ENCODE results near the gene RPS2. TPM values are rescaled to one million over a fixed set of nuclear protein-coding genes. Genes with fewer than 3 reads are reported as not detected.

The RPS2 gene
- total and polyA plus RNA-seq, 10 donors, result 1,930 to 6,006 (median 2,352) TPM

DNA sequence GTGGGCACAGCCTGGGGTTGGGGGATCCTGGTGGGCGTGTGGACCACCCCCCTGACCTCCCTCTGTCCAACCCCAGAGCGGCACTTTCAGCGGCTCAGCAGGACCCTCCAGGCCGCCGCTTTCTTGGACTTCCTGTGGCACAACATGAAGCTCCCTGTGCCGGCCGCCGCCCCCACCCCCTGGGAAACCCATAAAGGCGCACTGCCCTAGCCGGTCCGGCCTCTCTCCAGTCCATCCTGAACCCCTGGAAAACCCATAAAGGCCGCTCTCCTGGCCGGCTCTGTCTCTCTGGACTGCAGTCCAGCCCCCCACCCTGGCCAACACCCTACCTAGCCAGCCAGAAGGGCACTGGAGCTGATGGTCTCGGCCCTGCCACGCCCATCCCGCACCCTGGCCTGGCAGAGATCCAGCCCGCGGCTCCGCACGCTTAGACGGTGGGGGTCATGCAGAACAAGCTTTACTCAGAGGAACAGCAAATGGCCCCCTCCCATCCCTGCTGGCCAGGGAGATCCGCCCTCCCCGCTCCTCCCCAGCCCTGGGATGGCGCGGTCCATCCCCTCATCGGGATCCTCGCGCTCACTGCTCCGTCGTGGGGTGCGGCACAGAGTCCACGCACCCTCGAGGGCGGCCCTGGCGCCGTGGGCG is 14.0 kb upstream of the RPS2 start:
- DNase-seq, result no peak
- Histone ChIP-seq H3K27ac (no peak overlapping the region), H3K4me1 (peaks cover 6 to 41% (median 20%) of the 10 kb centered on the region in 6 donors), H3K27me3 (replicated peaks in 1 of 7) (peaks cover 3 to 100% (median 41%) of the 10 kb centered on the region in 7 donors), H3K4me3 (no peak overlapping the region), H3K9me3 (no peaks in the 10 kb centered on the region), H3K36me3 (peaks cover 23 to 60% (median 52%) of the 10 kb centered on the region in 6 donors)
- TF ChIP-seq POLR2A (IDR thresholded peaks at IDR 0.05), result no peak
- TF ChIP-seq POLR2AphosphoS5 (IDR thresholded peaks at IDR 0.05), result no peak
- no peak for TF ChIP-seq CTCF (IDR thresholded peaks at IDR 0.05 in 8 of 11, conservative IDR thresholded peaks at IDR 0.05 in 3 of 11)
- intact Hi-C loops (cut with DNase I; ENCODE audit: low total_unique reads), result no loop called here
- 77 to 90% (median 88%) methylated on average over 29 to 37 of the region's 37 CpGs for WGBS, 5 donors

DNA sequence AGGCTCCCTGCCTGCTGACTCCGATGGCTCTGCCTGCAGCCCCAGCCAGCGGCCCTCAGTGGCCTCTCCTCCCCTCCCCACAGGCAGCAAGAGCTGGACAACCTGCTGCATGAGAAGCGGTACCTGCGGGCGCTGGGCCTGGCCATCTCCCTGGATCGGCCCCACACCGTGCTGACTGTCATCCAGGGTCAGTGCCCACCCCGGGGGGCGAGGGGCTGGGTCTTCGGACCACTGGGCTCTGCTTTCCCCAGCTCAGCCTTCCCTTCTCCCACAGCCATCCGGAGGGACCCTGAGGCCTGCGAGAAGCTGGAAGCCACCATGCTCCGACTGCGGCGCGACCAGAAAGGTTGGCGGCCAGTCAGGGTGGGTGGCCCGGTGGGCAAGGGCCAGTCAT is 13.2 kb upstream of the RPS2 start:
- intact Hi-C loops (cut with DNase I; ENCODE audit: low total_unique reads), result no loop called here
- 94 to 99% (median 97%) methylated on average over 14 to 18 of the region's 18 CpGs for WGBS, 5 donors

GRCh38 chr16:1976951-1977874 is 12.6 kb upstream of the RPS2 start:
- no peak overlapping the region for H3K4me3 ChIP-seq
- H3K9me3 ChIP-seq, result no peaks in the 10 kb centered on the region
- peaks cover 10 to 43% (median 25%) of the 10 kb centered on the region in 6 donors for H3K4me1 ChIP-seq
- no peak overlapping the region for H3K27ac ChIP-seq
- intact Hi-C loops (cut with DNase I; ENCODE audit: low total_unique reads), result no loop called here
- H3K36me3 ChIP-seq, result peaks cover 23 to 63% (median 52%) of the 10 kb centered on the region in 6 donors
- DNase-seq, result no peak
- TF ChIP-seq CTCF (IDR thresholded peaks at IDR 0.05 in 8 of 11, conservative IDR thresholded peaks at IDR 0.05 in 3 of 11) (no peak), POLR2AphosphoS5 (IDR thresholded peaks at IDR 0.05) (peak in 1 of 3 donors; percentile 7), POLR2A (IDR thresholded peaks at IDR 0.05) (no peak)
- peaks cover 3 to 87% (median 41%) of the 10 kb centered on the region in 7 donors for H3K27me3 ChIP-seq (replicated peaks in 1 of 7)
- WGBS, 5 donors, result 94 to 95% (median 94%) methylated on average over 23 to 33 of the region's 33 CpGs

More for the DNA sequence above, 13.2 kb upstream of the RPS2 start:
- TF ChIP-seq POLR2AphosphoS5 (IDR thresholded peaks at IDR 0.05) (no peak), POLR2A (IDR thresholded peaks at IDR 0.05) (no peak), CTCF (IDR thresholded peaks at IDR 0.05 in 8 of 11, conservative IDR thresholded peaks at IDR 0.05 in 3 of 11) (no peak)
- H3K4me3 ChIP-seq, result no peak overlapping the region
- H3K27me3 ChIP-seq (replicated peaks in 1 of 7), result peaks cover 3 to 94% (median 41%) of the 10 kb centered on the region in 7 donors
- no peak for DNase-seq
- H3K36me3 ChIP-seq, result peaks cover 23 to 63% (median 52%) of the 10 kb centered on the region in 6 donors
- H3K4me1 ChIP-seq, result peaks cover 7 to 41% (median 20%) of the 10 kb centered on the region in 6 donors
- no peaks in the 10 kb centered on the region for H3K9me3 ChIP-seq
- no peak overlapping the region for H3K27ac ChIP-seq

DNA sequence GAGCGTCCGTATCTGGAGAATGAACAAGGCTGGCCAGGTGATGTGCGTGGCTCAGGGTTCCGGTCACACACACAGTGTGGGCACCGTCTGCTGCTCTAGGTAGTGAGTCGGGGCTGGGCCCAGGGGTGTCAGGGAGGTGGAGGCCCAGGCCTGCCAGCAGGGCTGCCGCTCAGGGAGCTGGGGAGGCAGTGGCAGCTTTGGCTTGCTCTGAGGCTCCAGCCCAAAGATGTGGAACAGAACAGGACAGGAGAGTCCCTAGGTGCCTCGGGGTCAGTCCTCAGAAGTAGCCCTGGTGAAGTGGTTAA is 11.5 kb upstream of the RPS2 start:
- no peaks in the 10 kb centered on the region for H3K9me3 ChIP-seq
- H3K27ac ChIP-seq, result no peak overlapping the region
- 95 to 100% (median 96%) methylated on average over 3 to 8 of the region's 8 CpGs for WGBS, 5 donors
- intact Hi-C loops (cut with DNase I; ENCODE audit: low total_unique reads), result no loop called here
- peaks cover 12 to 49% (median 31%) of the 10 kb centered on the region in 6 donors for H3K4me1 ChIP-seq
- H3K36me3 ChIP-seq, result peaks cover 23 to 63% (median 52%) of the 10 kb centered on the region in 6 donors
- no peak overlapping the region for H3K4me3 ChIP-seq
- DNase-seq, result no peak
- peaks cover 3 to 77% (median 38%) of the 10 kb centered on the region in 7 donors for H3K27me3 ChIP-seq (replicated peaks in 1 of 7)
- no peak for TF ChIP-seq CTCF (IDR thresholded peaks at IDR 0.05 in 8 of 11, conservative IDR thresholded peaks at IDR 0.05 in 3 of 11)
- no peak for TF ChIP-seq POLR2A (IDR thresholded peaks at IDR 0.05)
- no peak for TF ChIP-seq POLR2AphosphoS5 (IDR thresholded peaks at IDR 0.05)
